Lower leg skin (tissue), 4 donors: Measurements from ENCODE around the gene BTBD7. TPM values are rescaled to one million over a fixed set of nuclear protein-coding genes. Genes with fewer than 3 reads are reported as not detected.

Experiments used
- DNase-seq, 2 donors: peaks; one replicate each; pipeline ENCODE4 v3.0.0-alpha.2; 2019; ENCODE audit warnings: low spot score in 2 of 2
- H3K4me3 ChIP-seq: fragments of 200-600 bp; sonication (generic); 2 replicates; pipeline ENCODE4 v1.5.1; 2017; ENCODE audit warnings: mild to moderate bottlenecking, low read depth; ENCODE audit not compliant: poor library complexity, severe bottlenecking
- POLR2A ChIP-seq, 2 donors: fragments of 450-650 bp; IDR thresholded peaks; one replicate each; pipeline ENCODE4 v1.6.1; 2016 to 2017; ENCODE audit warnings: antibody characterized with exemption in 2 of 2, mild to moderate bottlenecking in 1 of 2, moderate library complexity in 1 of 2
- WGBS, 2 donors: methylation state at CpG; one replicate each; pipeline ENCODE4 v1.1.5; 2018; 5-methylcytosine and 5-hydroxymethylcytosine counted together
- intact Hi-C: fragments of 100-400 bp; cut with DNase I; formaldehyde crosslinking; loops from one replicate; pipeline ENCODE4 v1.15.0; 2023; ENCODE audit warnings: low total_unique reads
- total RNA-seq, 4 donors: library from RNA; depleted of rRNA; stranded (reverse); fragments of >200 nt; gene quantifications; one replicate each; pipeline ENCODE4 v1.1.0, GENCODE V29; 2016
- TF ChIP-seq, protein P1 (sequence below), 3 donors: fragments of 450-650 bp; IDR thresholded peaks; one replicate each; pipeline ENCODE4 v1.5.1; 2016; ENCODE audit warnings: antibody characterized with exemption in 3 of 3, mild to moderate bottlenecking in 3 of 3, moderate library complexity in 2 of 3

Gene BTBD7
- total RNA-seq, 4 donors from 2014 or later, result 19.7 to 114 (median 25.7) TPM

DNA sequence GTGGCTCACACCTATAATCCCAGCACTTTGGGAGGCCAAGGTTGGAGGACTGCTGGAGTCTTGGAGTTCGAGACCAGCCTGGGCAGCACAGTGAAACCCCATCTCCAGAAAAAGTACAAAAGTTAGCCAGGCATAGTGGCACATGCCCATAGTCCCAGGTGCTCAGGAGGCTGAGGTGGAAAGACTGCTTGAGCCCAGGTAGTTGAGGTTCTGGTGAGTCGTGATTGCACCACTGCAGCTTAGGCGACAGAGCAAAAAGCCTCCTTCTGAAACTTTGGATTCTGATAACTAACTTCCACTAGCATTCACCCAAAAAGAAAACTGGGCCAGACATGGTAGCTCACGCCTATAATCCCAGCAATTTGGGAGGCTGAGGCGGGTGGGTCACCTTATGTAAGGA lies 6.6 kb downstream of the BTBD7 start:
- TF ChIP-seq POLR2A (IDR thresholded peaks at IDR 0.05), result no peak
- TF ChIP-seq, protein P1, sequence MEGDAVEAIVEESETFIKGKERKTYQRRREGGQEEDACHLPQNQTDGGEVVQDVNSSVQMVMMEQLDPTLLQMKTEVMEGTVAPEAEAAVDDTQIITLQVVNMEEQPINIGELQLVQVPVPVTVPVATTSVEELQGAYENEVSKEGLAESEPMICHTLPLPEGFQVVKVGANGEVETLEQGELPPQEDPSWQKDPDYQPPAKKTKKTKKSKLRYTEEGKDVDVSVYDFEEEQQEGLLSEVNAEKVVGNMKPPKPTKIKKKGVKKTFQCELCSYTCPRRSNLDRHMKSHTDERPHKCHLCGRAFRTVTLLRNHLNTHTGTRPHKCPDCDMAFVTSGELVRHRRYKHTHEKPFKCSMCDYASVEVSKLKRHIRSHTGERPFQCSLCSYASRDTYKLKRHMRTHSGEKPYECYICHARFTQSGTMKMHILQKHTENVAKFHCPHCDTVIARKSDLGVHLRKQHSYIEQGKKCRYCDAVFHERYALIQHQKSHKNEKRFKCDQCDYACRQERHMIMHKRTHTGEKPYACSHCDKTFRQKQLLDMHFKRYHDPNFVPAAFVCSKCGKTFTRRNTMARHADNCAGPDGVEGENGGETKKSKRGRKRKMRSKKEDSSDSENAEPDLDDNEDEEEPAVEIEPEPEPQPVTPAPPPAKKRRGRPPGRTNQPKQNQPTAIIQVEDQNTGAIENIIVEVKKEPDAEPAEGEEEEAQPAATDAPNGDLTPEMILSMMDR (IDR thresholded peaks at IDR 0.05), result no peak
- DNase-seq, result no peak
- WGBS, 2 donors, result 96 to 98% methylated on average over 5 of the region's 5 CpGs
- intact Hi-C loops, result no loop called here
- no peak overlapping the region for H3K4me3 ChIP-seq

DNA sequence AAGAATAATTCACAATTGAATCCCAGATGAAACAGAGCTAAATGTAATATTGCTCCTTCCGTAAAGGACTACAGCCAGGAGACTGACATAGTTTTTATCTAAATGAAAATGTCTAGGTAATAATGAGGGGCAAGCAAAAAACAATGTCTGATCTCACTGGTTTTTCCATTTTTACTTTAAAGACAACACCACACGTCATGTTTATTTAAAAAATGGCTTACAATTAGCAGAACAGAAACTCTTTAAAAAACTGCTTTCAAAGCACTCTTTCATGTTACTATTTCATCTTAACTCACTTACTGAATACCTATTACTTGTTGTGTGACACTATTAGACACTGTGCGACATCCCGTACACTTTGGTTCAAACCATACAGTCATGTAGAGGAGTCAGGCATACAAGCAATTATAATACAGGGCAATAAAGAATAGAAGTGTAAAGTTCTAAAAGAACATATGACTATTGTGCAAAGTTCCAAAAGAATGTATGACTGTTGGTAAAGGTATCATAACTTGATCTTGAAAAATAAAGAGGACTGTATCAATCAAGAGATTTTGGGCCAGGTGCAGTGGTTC lies 9.1 kb downstream of the BTBD7 start:
- TF ChIP-seq POLR2A (IDR thresholded peaks at IDR 0.05), result no peak
- TF ChIP-seq, protein P1 (IDR thresholded peaks at IDR 0.05), result no peak
- H3K4me3 ChIP-seq, result no peak overlapping the region
- 96% methylated on average over 4 of the region's 4 CpGs for WGBS, 2 donors
- no peak for DNase-seq
- intact Hi-C loops, result no loop called here

DNA sequence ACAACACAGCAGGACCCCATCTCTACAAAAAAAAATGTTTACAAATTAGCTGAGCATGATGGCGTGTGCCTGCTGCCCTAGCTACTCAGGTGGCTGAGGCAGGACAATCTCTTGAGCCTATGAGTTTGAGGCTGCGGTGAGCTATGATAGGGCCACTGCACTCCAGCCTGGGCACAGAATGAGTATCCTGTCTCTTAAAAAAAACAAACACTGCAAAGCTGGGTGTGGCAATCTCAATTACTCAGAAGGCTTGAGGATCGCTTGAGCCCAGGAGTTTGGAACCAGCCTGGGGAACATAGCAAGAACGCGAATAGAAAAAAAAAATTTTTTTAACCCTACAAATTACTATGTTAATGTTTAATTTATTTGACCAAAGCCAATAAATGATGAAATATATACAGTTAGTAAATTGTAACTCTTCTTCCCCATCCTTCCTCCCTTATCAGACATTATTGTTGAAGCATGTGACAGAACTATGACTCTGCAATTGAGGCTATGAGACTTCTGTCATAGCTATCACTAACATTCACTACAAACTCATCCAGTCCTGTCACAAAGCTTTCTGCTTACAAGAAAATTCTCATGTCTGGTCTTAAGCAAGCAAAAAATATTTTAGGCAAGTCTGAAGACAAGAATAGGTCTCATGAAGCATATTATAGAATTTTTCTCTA lies 9.8 kb downstream of the BTBD7 start:
- intact Hi-C loops, result no loop called here
- TF ChIP-seq, protein P1 (IDR thresholded peaks at IDR 0.05), result no peak
- no peak for TF ChIP-seq POLR2A (IDR thresholded peaks at IDR 0.05)
- no peak for DNase-seq

GRCh38 chr14:93320489-93320888 lies 12.3 kb downstream of the BTBD7 start:
- intact Hi-C loops, result no loop called here
- no peak overlapping the region for H3K4me3 ChIP-seq
- TF ChIP-seq, protein P1 (IDR thresholded peaks at IDR 0.05), result no peak
- TF ChIP-seq POLR2A (IDR thresholded peaks at IDR 0.05), result no peak
- no peak for DNase-seq

More for the DNA sequence above, 9.8 kb downstream of the BTBD7 start:
- WGBS, 2 donors, result 83% methylated on average over 5 of the region's 5 CpGs
- no peak overlapping the region for H3K4me3 ChIP-seq

GRCh38 chr14:93319958-93320357 lies 12.9 kb downstream of the BTBD7 start:
- WGBS, 2 donors, result 70 to 73% methylated on average over 1 of the region's 1 CpG

More at GRCh38 chr14:93319958-93320357, 12.9 kb downstream of the BTBD7 start:
- H3K4me3 ChIP-seq, result no peak overlapping the region
- intact Hi-C loops, result no loop called here
- no peak for DNase-seq
- TF ChIP-seq, protein P1 (IDR thresholded peaks at IDR 0.05), result no peak
- TF ChIP-seq POLR2A (IDR thresholded peaks at IDR 0.05), result no peak
